A673 (cell line): ENCODE data around the gene OR52E2.

ENCODE experiments used
- CTCF ChIP-seq: fragments of 300-800, 200-600 bp; sonication (generic); conservative IDR thresholded peaks from 2 replicates; pipeline ENCODE4 v1.5.1; 2017; ENCODE audit warnings: low read depth, mild to moderate bottlenecking, antibody characterized with exemption, low read length, moderate library complexity, mixed read lengths
- EZH2 ChIP-seq: fragments of 200-600 bp; sonication (generic); IDR thresholded peaks from 2 replicates; pipeline ENCODE4 v1.6.1; 2017; ENCODE audit warnings: borderline replicate concordance, low read depth, mild to moderate bottlenecking, mixed read lengths, antibody characterized with exemption, low read length; ENCODE audit not compliant: poor library complexity, severe bottlenecking

- no peak for TF ChIP-seq CTCF
- TF ChIP-seq EZH2, result no peak
Observed at GRCh38 chr11:5102246-5102645, 42.8 kb upstream of the OR52E2 start.
